WTC11 (cell line): ENCODE results near the gene PREX1. TPM values are rescaled to one million over a fixed set of nuclear protein-coding genes. Genes with fewer than 3 reads are reported as not detected.

Source experiments
- ATAC-seq: fragments of 200-7000 bp; cut with Tn5 transposase; 2 replicates; pipeline ENCODE4 v1.10.0; 2021; ENCODE audit warnings: mild to moderate bottlenecking, moderate library complexity
- CTCF ChIA-PET: fragments of 300-600 bp; sonication (Branson Sonifier 250); formaldehyde crosslinking; loops from one replicate; lab custom pipeline; 2021; ENCODE audit warnings: antibody characterized with exemption; lab: Charles Lee
- POLR2A ChIA-PET: fragments of 350-600 bp; sonication (Branson Sonifier 250); formaldehyde crosslinking; loops from one replicate; lab custom pipeline; 2021; ENCODE audit warnings: antibody characterized with exemption; lab: Charles Lee
- DNase-seq: peaks from one replicate; pipeline ENCODE4 v3.0.0; 2021; ENCODE audit warnings: low spot score
- H3K27ac Mint-ChIP-seq: 2 replicates; pipeline ENCODE4 v1.8.0; 2021; ENCODE audit warnings: mixed read lengths
- H3K27me3 Mint-ChIP-seq: 2 replicates; pipeline ENCODE4 v1.8.0; 2021; ENCODE audit warnings: low read depth, mild to moderate bottlenecking, moderate library complexity, mixed read lengths
- H3K36me3 Mint-ChIP-seq: 2 replicates; pipeline ENCODE4 v1.8.0; 2021; ENCODE audit warnings: mixed read lengths
- H3K4me1 Mint-ChIP-seq: 2 replicates; pipeline ENCODE4 v1.8.0; 2022; ENCODE audit warnings: mixed read lengths
- H3K4me3 Mint-ChIP-seq: 2 replicates; pipeline ENCODE4 v1.8.0; 2021; ENCODE audit warnings: mild to moderate bottlenecking, moderate library complexity, mixed read lengths
- H3K9me3 Mint-ChIP-seq: 2 replicates; pipeline ENCODE4 v1.8.0; 2021; ENCODE audit warnings: mixed read lengths
- ESRRA ChIP-seq: sonication (generic); formaldehyde crosslinking; IDR thresholded peaks from 2 replicates; pipeline ENCODE4 v1.8.1; 2022; ENCODE audit warnings: mild to moderate bottlenecking, missing genetic modification reagents, borderline replicate concordance
- FOXJ3 ChIP-seq: sonication (generic); formaldehyde crosslinking; IDR thresholded peaks from 2 replicates; pipeline ENCODE4 v1.9.0; 2021; ENCODE audit warnings: missing genetic modification reagents, mild to moderate bottlenecking, borderline replicate concordance
- FOXK1 ChIP-seq: sonication (generic); formaldehyde crosslinking; IDR thresholded peaks from 2 replicates; pipeline ENCODE4 v1.8.0; 2022; ENCODE audit warnings: mild to moderate bottlenecking, moderate library complexity, missing genetic modification reagents
- GTF2I ChIP-seq: fragments of 250-450 bp; sonication (Bioruptor Pico); conservative IDR thresholded peaks from 2 replicates; pipeline ENCODE4 v1.4.0; 2021; ENCODE audit warnings: mild to moderate bottlenecking
- JAZF1 ChIP-seq: fragments of 250-450 bp; sonication (Bioruptor Pico); IDR thresholded peaks from 2 replicates; pipeline ENCODE4 v1.9.0; 2021; ENCODE audit warnings: moderate library complexity, mild to moderate bottlenecking, inconsistent platforms
- NR3C1 ChIP-seq: sonication (generic); formaldehyde crosslinking; conservative IDR thresholded peaks from 2 replicates; pipeline ENCODE4 v1.8.1; 2023; ENCODE audit warnings: low read depth, mild to moderate bottlenecking, missing genetic modification reagents
- SMAD3 ChIP-seq: sonication (generic); formaldehyde crosslinking; IDR thresholded peaks from 2 replicates; pipeline ENCODE4 v1.8.0; 2022; ENCODE audit warnings: missing genetic modification reagents, mild to moderate bottlenecking, borderline replicate concordance
- SOX15 ChIP-seq: fragments of 250-450 bp; sonication (Bioruptor Pico); IDR thresholded peaks from 2 replicates; pipeline ENCODE4 v1.9.0; 2021; ENCODE audit warnings: mild to moderate bottlenecking
- TEAD1 ChIP-seq: sonication (generic); formaldehyde crosslinking; IDR thresholded peaks from 2 replicates; pipeline ENCODE4 v1.8.0; 2022; ENCODE audit warnings: mild to moderate bottlenecking, missing genetic modification reagents
- ZNF121 ChIP-seq: sonication (generic); formaldehyde crosslinking; IDR thresholded peaks from 2 replicates; pipeline ENCODE4 v1.8.0; 2023; ENCODE audit warnings: missing genetic modification reagents
- ZNF219 ChIP-seq: sonication (generic); formaldehyde crosslinking; IDR thresholded peaks from 2 replicates; pipeline ENCODE4 v1.8.0; 2023; ENCODE audit warnings: missing genetic modification reagents, mild to moderate bottlenecking, borderline replicate concordance
- ZNF232 ChIP-seq: sonication (generic); formaldehyde crosslinking; IDR thresholded peaks from 2 replicates; pipeline ENCODE4 v1.8.0; 2022; ENCODE audit warnings: mild to moderate bottlenecking, missing genetic modification reagents
- ZNF263 ChIP-seq: sonication (generic); formaldehyde crosslinking; IDR thresholded peaks from 2 replicates; pipeline ENCODE4 v1.8.1; 2022; ENCODE audit warnings: low read depth, mild to moderate bottlenecking, moderate library complexity, missing genetic modification reagents
- total RNA-seq: library from RNA; stranded (reverse); gene quantifications from 3 replicates; pipeline ENCODE4 v1.2.3, GENCODE V29; 2021
- TF ChIP-seq, protein P1 (sequence below): sonication (generic); formaldehyde crosslinking; IDR thresholded peaks from 2 replicates; pipeline ENCODE4 v1.8.1; 2023; ENCODE audit warnings: mild to moderate bottlenecking, missing genetic modification reagents
- TF ChIP-seq, protein P2 (sequence below): sonication (generic); formaldehyde crosslinking; conservative IDR thresholded peaks from 2 replicates; pipeline ENCODE4 v1.8.1; 2023; ENCODE audit warnings: mild to moderate bottlenecking, low read depth, missing genetic modification reagents, moderate library complexity
- TF ChIP-seq, protein P3 (sequence below): sonication (generic); formaldehyde crosslinking; IDR thresholded peaks from 2 replicates; pipeline ENCODE4 v1.8.1; 2023; ENCODE audit warnings: mild to moderate bottlenecking, missing genetic modification reagents
- TF ChIP-seq, protein P4 (sequence below): sonication (generic); formaldehyde crosslinking; IDR thresholded peaks from 2 replicates; pipeline ENCODE4 v1.8.1; 2022; ENCODE audit warnings: mild to moderate bottlenecking, moderate library complexity, missing genetic modification reagents
- TF ChIP-seq, protein P5 (sequence below): sonication (generic); formaldehyde crosslinking; IDR thresholded peaks from 2 replicates; pipeline ENCODE4 v1.8.0; 2022; ENCODE audit warnings: mild to moderate bottlenecking, missing genetic modification reagents
- TF ChIP-seq, protein P6 (sequence below): sonication (generic); formaldehyde crosslinking; IDR thresholded peaks from 2 replicates; pipeline ENCODE4 v1.8.0; 2023; ENCODE audit warnings: missing genetic modification reagents, mild to moderate bottlenecking, borderline replicate concordance

PREX1 gene
- total RNA-seq, 1 experiment from 2014 or later: 17.3 TPM

- ChIA-PET CTCF (no interaction called here), POLR2A (no interaction called here)
- ATAC-seq (no peak), DNase-seq (no peak)
- Mint-ChIP-seq H3K27ac (no peak overlapping the region), H3K4me1 (peaks cover 39% of the 10 kb centered on the region), H3K36me3 (no peaks in the 10 kb centered on the region), H3K4me3 (no peak overlapping the region), H3K27me3 (peaks cover 43% of the 10 kb centered on the region), H3K9me3 (no peaks in the 10 kb centered on the region)
- TF ChIP-seq ZNF121: no peak
- no peak for TF ChIP-seq ZNF263 (CRISPR knock-in tag)
- TF ChIP-seq, protein P1, sequence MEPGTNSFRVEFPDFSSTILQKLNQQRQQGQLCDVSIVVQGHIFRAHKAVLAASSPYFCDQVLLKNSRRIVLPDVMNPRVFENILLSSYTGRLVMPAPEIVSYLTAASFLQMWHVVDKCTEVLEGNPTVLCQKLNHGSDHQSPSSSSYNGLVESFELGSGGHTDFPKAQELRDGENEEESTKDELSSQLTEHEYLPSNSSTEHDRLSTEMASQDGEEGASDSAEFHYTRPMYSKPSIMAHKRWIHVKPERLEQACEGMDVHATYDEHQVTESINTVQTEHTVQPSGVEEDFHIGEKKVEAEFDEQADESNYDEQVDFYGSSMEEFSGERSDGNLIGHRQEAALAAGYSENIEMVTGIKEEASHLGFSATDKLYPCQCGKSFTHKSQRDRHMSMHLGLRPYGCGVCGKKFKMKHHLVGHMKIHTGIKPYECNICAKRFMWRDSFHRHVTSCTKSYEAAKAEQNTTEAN: no peak
- TF ChIP-seq ZNF219 (CRISPR knock-in tag): no peak
- no peak for TF ChIP-seq SOX15
- no peak for TF ChIP-seq JAZF1 (CRISPR knock-in tag)
- TF ChIP-seq, protein P2, sequence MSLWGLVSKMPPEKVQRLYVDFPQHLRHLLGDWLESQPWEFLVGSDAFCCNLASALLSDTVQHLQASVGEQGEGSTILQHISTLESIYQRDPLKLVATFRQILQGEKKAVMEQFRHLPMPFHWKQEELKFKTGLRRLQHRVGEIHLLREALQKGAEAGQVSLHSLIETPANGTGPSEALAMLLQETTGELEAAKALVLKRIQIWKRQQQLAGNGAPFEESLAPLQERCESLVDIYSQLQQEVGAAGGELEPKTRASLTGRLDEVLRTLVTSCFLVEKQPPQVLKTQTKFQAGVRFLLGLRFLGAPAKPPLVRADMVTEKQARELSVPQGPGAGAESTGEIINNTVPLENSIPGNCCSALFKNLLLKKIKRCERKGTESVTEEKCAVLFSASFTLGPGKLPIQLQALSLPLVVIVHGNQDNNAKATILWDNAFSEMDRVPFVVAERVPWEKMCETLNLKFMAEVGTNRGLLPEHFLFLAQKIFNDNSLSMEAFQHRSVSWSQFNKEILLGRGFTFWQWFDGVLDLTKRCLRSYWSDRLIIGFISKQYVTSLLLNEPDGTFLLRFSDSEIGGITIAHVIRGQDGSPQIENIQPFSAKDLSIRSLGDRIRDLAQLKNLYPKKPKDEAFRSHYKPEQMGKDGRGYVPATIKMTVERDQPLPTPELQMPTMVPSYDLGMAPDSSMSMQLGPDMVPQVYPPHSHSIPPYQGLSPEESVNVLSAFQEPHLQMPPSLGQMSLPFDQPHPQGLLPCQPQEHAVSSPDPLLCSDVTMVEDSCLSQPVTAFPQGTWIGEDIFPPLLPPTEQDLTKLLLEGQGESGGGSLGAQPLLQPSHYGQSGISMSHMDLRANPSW (CRISPR knock-in tag): no peak
- no peak for TF ChIP-seq GTF2I (CRISPR knock-in tag)
These were observed 3.8 kb downstream of the PREX1 start for GRCh38 chr20:48823960-48824498.

GRCh38 chr20:48823476-48823875, 4.3 kb downstream of the PREX1 start:
- ChIA-PET POLR2A (no interaction called here), CTCF (no interaction called here)
- H3K27ac Mint-ChIP-seq: no peak overlapping the region
- H3K4me3 Mint-ChIP-seq: no peak overlapping the region
- no peaks in the 10 kb centered on the region for H3K9me3 Mint-ChIP-seq
- peaks cover 42% of the 10 kb centered on the region for H3K4me1 Mint-ChIP-seq
- DNase-seq (no peak), ATAC-seq (no peak)
- no peaks in the 10 kb centered on the region for H3K36me3 Mint-ChIP-seq
- TF ChIP-seq FOXJ3 (CRISPR knock-in tag): no peak
- TF ChIP-seq, protein P3, sequence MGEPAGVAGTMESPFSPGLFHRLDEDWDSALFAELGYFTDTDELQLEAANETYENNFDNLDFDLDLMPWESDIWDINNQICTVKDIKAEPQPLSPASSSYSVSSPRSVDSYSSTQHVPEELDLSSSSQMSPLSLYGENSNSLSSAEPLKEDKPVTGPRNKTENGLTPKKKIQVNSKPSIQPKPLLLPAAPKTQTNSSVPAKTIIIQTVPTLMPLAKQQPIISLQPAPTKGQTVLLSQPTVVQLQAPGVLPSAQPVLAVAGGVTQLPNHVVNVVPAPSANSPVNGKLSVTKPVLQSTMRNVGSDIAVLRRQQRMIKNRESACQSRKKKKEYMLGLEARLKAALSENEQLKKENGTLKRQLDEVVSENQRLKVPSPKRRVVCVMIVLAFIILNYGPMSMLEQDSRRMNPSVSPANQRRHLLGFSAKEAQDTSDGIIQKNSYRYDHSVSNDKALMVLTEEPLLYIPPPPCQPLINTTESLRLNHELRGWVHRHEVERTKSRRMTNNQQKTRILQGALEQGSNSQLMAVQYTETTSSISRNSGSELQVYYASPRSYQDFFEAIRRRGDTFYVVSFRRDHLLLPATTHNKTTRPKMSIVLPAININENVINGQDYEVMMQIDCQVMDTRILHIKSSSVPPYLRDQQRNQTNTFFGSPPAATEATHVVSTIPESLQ (CRISPR knock-in tag): no peak
- no peak for TF ChIP-seq ZNF232 (CRISPR knock-in tag)
- TF ChIP-seq, protein P4, sequence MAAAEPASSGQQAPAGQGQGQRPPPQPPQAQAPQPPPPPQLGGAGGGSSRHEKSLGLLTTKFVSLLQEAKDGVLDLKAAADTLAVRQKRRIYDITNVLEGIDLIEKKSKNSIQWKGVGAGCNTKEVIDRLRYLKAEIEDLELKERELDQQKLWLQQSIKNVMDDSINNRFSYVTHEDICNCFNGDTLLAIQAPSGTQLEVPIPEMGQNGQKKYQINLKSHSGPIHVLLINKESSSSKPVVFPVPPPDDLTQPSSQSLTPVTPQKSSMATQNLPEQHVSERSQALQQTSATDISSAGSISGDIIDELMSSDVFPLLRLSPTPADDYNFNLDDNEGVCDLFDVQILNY: no peak
- TF ChIP-seq, protein P5, sequence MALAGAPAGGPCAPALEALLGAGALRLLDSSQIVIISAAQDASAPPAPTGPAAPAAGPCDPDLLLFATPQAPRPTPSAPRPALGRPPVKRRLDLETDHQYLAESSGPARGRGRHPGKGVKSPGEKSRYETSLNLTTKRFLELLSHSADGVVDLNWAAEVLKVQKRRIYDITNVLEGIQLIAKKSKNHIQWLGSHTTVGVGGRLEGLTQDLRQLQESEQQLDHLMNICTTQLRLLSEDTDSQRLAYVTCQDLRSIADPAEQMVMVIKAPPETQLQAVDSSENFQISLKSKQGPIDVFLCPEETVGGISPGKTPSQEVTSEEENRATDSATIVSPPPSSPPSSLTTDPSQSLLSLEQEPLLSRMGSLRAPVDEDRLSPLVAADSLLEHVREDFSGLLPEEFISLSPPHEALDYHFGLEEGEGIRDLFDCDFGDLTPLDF (CRISPR knock-in tag): no peak
- H3K27me3 Mint-ChIP-seq: peaks cover 37% of the 10 kb centered on the region

GRCh38 chr20:48822879-48823385, 4.9 kb downstream of the PREX1 start:
- Mint-ChIP-seq H3K36me3 (no peaks in the 10 kb centered on the region), H3K9me3 (no peaks in the 10 kb centered on the region), H3K4me1 (peaks cover 47% of the 10 kb centered on the region), H3K27me3 (peaks cover 36% of the 10 kb centered on the region), H3K27ac (no peak overlapping the region), H3K4me3 (no peak overlapping the region)
- DNase-seq: no peak
- ChIA-PET POLR2A (no interaction called here), CTCF (interaction anchor here (0.7 kb wide), 1 partner anchor 165 kb away, joined by 5 read pairs; no protein-coding TSS in a partner anchor)
- ATAC-seq: no peak
- TF ChIP-seq TEAD1 (CRISPR knock-in tag): no peak
- TF ChIP-seq NR3C1 (CRISPR knock-in tag): no peak
- TF ChIP-seq FOXK1 (CRISPR knock-in tag): no peak
- TF ChIP-seq SOX15: no peak
- TF ChIP-seq, protein P6, sequence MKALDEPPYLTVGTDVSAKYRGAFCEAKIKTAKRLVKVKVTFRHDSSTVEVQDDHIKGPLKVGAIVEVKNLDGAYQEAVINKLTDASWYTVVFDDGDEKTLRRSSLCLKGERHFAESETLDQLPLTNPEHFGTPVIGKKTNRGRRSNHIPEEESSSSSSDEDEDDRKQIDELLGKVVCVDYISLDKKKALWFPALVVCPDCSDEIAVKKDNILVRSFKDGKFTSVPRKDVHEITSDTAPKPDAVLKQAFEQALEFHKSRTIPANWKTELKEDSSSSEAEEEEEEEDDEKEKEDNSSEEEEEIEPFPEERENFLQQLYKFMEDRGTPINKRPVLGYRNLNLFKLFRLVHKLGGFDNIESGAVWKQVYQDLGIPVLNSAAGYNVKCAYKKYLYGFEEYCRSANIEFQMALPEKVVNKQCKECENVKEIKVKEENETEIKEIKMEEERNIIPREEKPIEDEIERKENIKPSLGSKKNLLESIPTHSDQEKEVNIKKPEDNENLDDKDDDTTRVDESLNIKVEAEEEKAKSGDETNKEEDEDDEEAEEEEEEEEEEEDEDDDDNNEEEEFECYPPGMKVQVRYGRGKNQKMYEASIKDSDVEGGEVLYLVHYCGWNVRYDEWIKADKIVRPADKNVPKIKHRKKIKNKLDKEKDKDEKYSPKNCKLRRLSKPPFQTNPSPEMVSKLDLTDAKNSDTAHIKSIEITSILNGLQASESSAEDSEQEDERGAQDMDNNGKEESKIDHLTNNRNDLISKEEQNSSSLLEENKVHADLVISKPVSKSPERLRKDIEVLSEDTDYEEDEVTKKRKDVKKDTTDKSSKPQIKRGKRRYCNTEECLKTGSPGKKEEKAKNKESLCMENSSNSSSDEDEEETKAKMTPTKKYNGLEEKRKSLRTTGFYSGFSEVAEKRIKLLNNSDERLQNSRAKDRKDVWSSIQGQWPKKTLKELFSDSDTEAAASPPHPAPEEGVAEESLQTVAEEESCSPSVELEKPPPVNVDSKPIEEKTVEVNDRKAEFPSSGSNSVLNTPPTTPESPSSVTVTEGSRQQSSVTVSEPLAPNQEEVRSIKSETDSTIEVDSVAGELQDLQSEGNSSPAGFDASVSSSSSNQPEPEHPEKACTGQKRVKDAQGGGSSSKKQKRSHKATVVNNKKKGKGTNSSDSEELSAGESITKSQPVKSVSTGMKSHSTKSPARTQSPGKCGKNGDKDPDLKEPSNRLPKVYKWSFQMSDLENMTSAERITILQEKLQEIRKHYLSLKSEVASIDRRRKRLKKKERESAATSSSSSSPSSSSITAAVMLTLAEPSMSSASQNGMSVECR: no peak
- no peak for TF ChIP-seq SMAD3
- no peak for TF ChIP-seq ESRRA (CRISPR knock-in tag)
- TF ChIP-seq FOXJ3 (CRISPR knock-in tag): no peak
